Testis (tissue), 3 donors: ENCODE measurements around the gene SHISA6. TPM values are rescaled to one million over a fixed set of nuclear protein-coding genes. Genes with fewer than 3 reads are reported as not detected.

Experiments
- DNase-seq: peaks from one replicate; pipeline ENCODE4 v3.0.0-alpha.2; 2019
- H3K27ac ChIP-seq, 2 donors: fragments of 200-600 bp; sonication (generic); one replicate each; pipeline ENCODE4 v1.5.1; 2019
- H3K27me3 ChIP-seq: fragments of 200-600 bp; sonication (generic); one replicate; pipeline ENCODE4 v1.5.1; 2019
- H3K36me3 ChIP-seq: fragments of 200-600 bp; sonication (generic); one replicate; pipeline ENCODE4 v1.5.1; 2017; ENCODE audit warnings: low read depth; ENCODE audit errors: missing control alignments
- H3K4me1 ChIP-seq: fragments of 200-600 bp; sonication (generic); one replicate; pipeline ENCODE4 v1.5.1; 2019
- H3K4me3 ChIP-seq, 2 donors: fragments of 200-600 bp; sonication (generic); one replicate each; pipeline ENCODE4 v1.5.1; 2017 to 2019
- H3K9me3 ChIP-seq: fragments of 200-600 bp; sonication (generic); one replicate; pipeline ENCODE4 v1.5.1; 2017
- POLR2A ChIP-seq: fragments of 450-650 bp; IDR thresholded peaks from one replicate; pipeline ENCODE4 v1.6.1; 2017; ENCODE audit warnings: antibody characterized with exemption, mild to moderate bottlenecking, moderate library complexity
- WGBS, 2 donors: methylation state at CpG; one replicate each; pipeline ENCODE4 v1.1.5; 2018; 5-methylcytosine and 5-hydroxymethylcytosine counted together
- intact Hi-C: fragments of 100-400 bp; cut with DNase I; formaldehyde crosslinking; loops from one replicate; pipeline ENCODE4 v1.15.1; 2023; ENCODE audit warnings: low total_unique reads
- polyA plus RNA-seq: library from polyadenylated mRNA; stranded (reverse); fragments of 350-450 nt; fragmentation: Illumina TruSeq; extraction: RNeasy Lipid Tissue Mini Kit (QIAGEN cat#74804); gene quantifications from one replicate; pipeline ENCODE4 v1.2.3, GENCODE V29; 2014; ENCODE audit warnings: low read depth, low replicate concordance; ENCODE audit not compliant: insufficient read depth
- total RNA-seq, 2 donors: library from RNA; depleted of rRNA; stranded (reverse); fragments of >200 nt; gene quantifications; one replicate each; pipeline ENCODE4 v1.2.3, GENCODE V29; 2016
- TF ChIP-seq, protein P1 (sequence below), 3 experiments: fragments of 450-650 bp in 2 of 3; fragments of 200-600 bp in 1 of 3; sonication (generic) in 1 of 3; IDR thresholded peaks; one replicate each; pipeline ENCODE4 v1.5.1; 2016 to 2019; ENCODE audit warnings: antibody characterized with exemption in 3 of 3, mild to moderate bottlenecking in 2 of 3, moderate library complexity in 1 of 3

SHISA6 gene
- total and polyA plus RNA-seq, 3 donors from 2014 or later: 4.0 to 10.3 (median 7.5) TPM

- Histone ChIP-seq H3K4me3 (no peak overlapping the region), H3K27ac (no peak overlapping the region), H3K4me1 (peaks cover 13% of the 10 kb centered on the region), H3K27me3 (no peaks in the 10 kb centered on the region), H3K9me3 (no peaks in the 10 kb centered on the region), H3K36me3 (no peaks in the 10 kb centered on the region)
- intact Hi-C loops: no loop called here
- DNase-seq: no peak
- WGBS, 2 donors: 93 to 96% methylated on average over 7 of the region's 7 CpGs
- TF ChIP-seq, protein P1, sequence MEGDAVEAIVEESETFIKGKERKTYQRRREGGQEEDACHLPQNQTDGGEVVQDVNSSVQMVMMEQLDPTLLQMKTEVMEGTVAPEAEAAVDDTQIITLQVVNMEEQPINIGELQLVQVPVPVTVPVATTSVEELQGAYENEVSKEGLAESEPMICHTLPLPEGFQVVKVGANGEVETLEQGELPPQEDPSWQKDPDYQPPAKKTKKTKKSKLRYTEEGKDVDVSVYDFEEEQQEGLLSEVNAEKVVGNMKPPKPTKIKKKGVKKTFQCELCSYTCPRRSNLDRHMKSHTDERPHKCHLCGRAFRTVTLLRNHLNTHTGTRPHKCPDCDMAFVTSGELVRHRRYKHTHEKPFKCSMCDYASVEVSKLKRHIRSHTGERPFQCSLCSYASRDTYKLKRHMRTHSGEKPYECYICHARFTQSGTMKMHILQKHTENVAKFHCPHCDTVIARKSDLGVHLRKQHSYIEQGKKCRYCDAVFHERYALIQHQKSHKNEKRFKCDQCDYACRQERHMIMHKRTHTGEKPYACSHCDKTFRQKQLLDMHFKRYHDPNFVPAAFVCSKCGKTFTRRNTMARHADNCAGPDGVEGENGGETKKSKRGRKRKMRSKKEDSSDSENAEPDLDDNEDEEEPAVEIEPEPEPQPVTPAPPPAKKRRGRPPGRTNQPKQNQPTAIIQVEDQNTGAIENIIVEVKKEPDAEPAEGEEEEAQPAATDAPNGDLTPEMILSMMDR (IDR thresholded peaks at IDR 0.05): no peak
- TF ChIP-seq POLR2A: no peak
Measured at GRCh38 chr17:11332706-11333105, 91.7 kb downstream of the SHISA6 start.

GRCh38 chr17:11334493-11334892 is 93.5 kb downstream of the SHISA6 start:
- intact Hi-C loops: no loop called here
- DNase-seq: no peak
- Histone ChIP-seq H3K4me3 (no peak overlapping the region), H3K4me1 (peaks cover 13% of the 10 kb centered on the region), H3K36me3 (no peaks in the 10 kb centered on the region), H3K27ac (no peak overlapping the region), H3K9me3 (no peaks in the 10 kb centered on the region), H3K27me3 (no peaks in the 10 kb centered on the region)
- 94 to 95% methylated on average over 2 to 4 of the region's 4 CpGs for WGBS, 2 donors
- TF ChIP-seq, protein P1 (IDR thresholded peaks at IDR 0.05): no peak
- TF ChIP-seq POLR2A: no peak

DNA sequence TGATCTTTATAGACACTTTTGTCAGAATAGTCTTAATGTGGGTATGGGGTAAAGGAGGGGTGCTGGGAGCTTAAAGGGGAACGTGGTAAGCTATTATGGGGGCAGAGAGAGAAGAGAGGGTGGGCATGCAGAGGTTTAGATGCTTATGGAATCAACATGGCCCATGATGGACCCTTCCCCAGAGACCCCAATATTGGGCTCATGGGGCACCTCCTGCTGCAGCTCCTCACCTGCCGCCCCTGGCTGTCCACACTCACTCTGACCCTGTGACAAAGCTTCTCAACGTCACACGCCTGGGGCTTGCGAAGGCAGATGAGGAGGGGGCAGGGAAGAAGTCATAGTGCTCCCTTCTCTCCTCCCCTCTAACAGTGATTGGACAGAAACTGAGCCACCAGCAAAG is 95.3 kb downstream of the SHISA6 start:
- DNase-seq: no peak

GRCh38 chr17:11340803-11341202 is 99.8 kb downstream of the SHISA6 start:
- no peak overlapping the region for H3K27ac ChIP-seq
- no peak for DNase-seq
- no peaks in the 10 kb centered on the region for H3K27me3 ChIP-seq
- 84 to 90% methylated on average over 3 of the region's 3 CpGs for WGBS, 2 donors
- TF ChIP-seq, protein P1 (IDR thresholded peaks at IDR 0.05): no peak
- no peak for TF ChIP-seq POLR2A
- no peaks in the 10 kb centered on the region for H3K9me3 ChIP-seq
- no peaks in the 10 kb centered on the region for H3K36me3 ChIP-seq
- H3K4me1 ChIP-seq: no peaks in the 10 kb centered on the region
- no peak overlapping the region for H3K4me3 ChIP-seq
- intact Hi-C loops: no loop called here

More for the DNA sequence above, 95.3 kb downstream of the SHISA6 start:
- Histone ChIP-seq H3K27me3 (no peaks in the 10 kb centered on the region), H3K27ac (no peak overlapping the region), H3K9me3 (no peaks in the 10 kb centered on the region), H3K4me1 (peaks cover 8% of the 10 kb centered on the region), H3K4me3 (no peak overlapping the region), H3K36me3 (no peaks in the 10 kb centered on the region)
- TF ChIP-seq, protein P1 (IDR thresholded peaks at IDR 0.05): no peak
- TF ChIP-seq POLR2A: no peak
- intact Hi-C loops: no loop called here
- WGBS, 2 donors: 80 to 89% methylated on average over 5 of the region's 5 CpGs

GRCh38 chr17:11342138-11342537 is 101.1 kb downstream of the SHISA6 start:
- no peak for TF ChIP-seq POLR2A
- TF ChIP-seq, protein P1 (IDR thresholded peaks at IDR 0.05): no peak
- DNase-seq: no peak
- Histone ChIP-seq H3K4me3 (no peak overlapping the region), H3K27ac (no peak overlapping the region), H3K27me3 (no peaks in the 10 kb centered on the region), H3K9me3 (no peaks in the 10 kb centered on the region), H3K4me1 (no peaks in the 10 kb centered on the region), H3K36me3 (no peaks in the 10 kb centered on the region)
- intact Hi-C loops: no loop called here
- 74 to 75% methylated on average over 3 of the region's 3 CpGs for WGBS, 2 donors
